ENCODE measurements around the gene TRMT1.

DNA sequence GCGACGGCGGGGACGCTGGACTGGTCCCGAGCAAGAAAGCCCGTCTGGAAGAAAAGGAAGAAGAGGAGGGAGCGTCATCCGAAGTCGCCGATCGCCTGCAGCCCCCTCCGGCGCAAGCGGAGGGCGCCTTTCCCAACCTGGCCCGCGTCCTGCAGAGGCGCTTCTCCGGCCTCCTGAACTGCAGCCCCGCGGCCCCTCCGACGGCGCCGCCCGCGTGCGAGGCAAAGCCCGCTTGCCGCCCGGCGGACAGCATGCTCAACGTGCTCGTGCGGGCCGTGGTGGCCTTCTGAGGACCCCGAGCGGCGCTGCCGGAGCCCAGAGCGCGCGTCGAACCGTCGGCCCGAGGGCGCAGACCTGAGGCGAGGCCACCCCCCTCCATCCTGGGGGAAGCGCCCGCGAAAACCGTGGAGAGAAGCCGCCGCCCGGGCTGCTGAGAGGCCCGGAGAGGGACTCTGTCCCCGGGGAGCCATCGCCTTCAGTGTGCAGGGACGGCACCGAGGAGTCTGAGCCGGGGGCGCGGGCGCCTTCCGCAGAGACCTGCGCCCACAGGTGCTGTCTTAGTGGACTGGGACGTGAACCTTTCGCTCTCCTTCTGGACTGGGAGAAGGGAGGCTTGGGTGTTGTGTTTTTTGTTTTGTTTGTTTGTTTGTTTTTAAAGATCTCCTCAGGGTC, 37.2 kb upstream of the TRMT1 start:
- TF ChIP-seq CTCF (IDR thresholded peaks at IDR 0.05) (no peak), POLR2AphosphoS5 (IDR thresholded peaks at IDR 0.05; ENCODE audit: insufficient read depth in 1 of 2, low read depth in 1 of 2) (no peak), POLR2A (IDR thresholded peaks at IDR 0.05) (no peak)
